Measurements from ENCODE around the gene GPER1.

DNA sequence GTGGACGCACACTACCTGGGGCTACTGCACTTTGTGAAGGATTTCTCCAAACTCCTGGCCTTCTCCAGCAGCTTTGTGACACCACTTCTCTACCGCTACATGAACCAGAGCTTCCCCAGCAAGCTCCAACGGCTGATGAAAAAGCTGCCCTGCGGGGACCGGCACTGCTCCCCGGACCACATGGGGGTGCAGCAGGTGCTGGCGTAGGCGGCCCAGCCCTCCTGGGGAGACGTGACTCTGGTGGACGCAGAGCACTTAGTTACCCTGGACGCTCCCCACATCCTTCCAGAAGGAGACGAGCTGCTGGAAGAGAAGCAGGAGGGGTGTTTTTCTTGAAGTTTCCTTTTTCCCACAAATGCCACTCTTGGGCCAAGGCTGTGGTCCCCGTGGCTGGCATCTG lies 29.6 kb upstream of the GPER1 start:
- TF ChIP-seq CTCF (IDR thresholded peaks at IDR 0.05): no peak
- TF ChIP-seq SIN3A (IDR thresholded peaks at IDR 0.05; ENCODE audit: borderline replicate concordance, insufficient read depth, low read depth, low read length): no peak
- no peak for TF ChIP-seq POLR2AphosphoS5 (IDR thresholded peaks at IDR 0.05; ENCODE audit: low read depth, low read length)

All from Panc1 (cell line).